Measurements from ENCODE around the gene TMED8. TPM values are rescaled to one million over a fixed set of nuclear protein-coding genes. Genes with fewer than 3 reads are reported as not detected.
A peak's percentile ranks its signal among the peaks of the same experiment; 100 is the strongest.

TMED8 gene
- total and polyA plus RNA-seq, 8 donors, result 12.7 to 19.8 (median 16.6) TPM

GRCh38 chr14:77353469-77354141 lies 23.3 kb downstream of the TMED8 start:
- TF ChIP-seq CTCF (IDR thresholded peaks at IDR 0.05), result no peak
- Histone ChIP-seq H3K27me3 (no peaks in the 10 kb centered on the region), H3K4me1 (no peaks in the 10 kb centered on the region), H3K4me3 (no peak overlapping the region), H3K9me3 (no peaks in the 10 kb centered on the region), H3K36me3 (peaks cover 0 to 10% of the 10 kb centered on the region in 2 donors), H3K27ac (no peak overlapping the region)
- no peak for ATAC-seq
- DNase-seq, result no peak
- intact Hi-C loops (cut with DNase I), result no loop called here

- Histone ChIP-seq H3K27ac (peak overlapping the region; percentile 16 to 53), H3K36me3 (peaks cover 0 to 28% of the 10 kb centered on the region in 2 donors), H3K9me3 (no peaks in the 10 kb centered on the region), H3K4me3 (no peak overlapping the region), H3K27me3 (no peaks in the 10 kb centered on the region), H3K4me1 (peaks cover 0 to 8% of the 10 kb centered on the region in 2 donors)
- peak; percentile 41 for ATAC-seq
- intact Hi-C loops (cut with DNase I), result no loop called here
- peak in 2 of 4 donors; percentile 4 to 5 for DNase-seq
- TF ChIP-seq CTCF (IDR thresholded peaks at IDR 0.05), result no peak
These were observed 29.1 kb downstream of the TMED8 start for GRCh38 chr14:77347751-77348150.

GRCh38 chr14:77346495-77346894 lies 30.4 kb downstream of the TMED8 start:
- no peak overlapping the region for H3K4me3 ChIP-seq
- H3K27me3 ChIP-seq, result no peaks in the 10 kb centered on the region
- H3K27ac ChIP-seq, result no peak overlapping the region
- no peak for TF ChIP-seq CTCF (IDR thresholded peaks at IDR 0.05)
- intact Hi-C loops (cut with DNase I), result no loop called here
- DNase-seq (no peak), ATAC-seq (no peak)
- H3K4me1 ChIP-seq, result peaks cover 0 to 8% of the 10 kb centered on the region in 2 donors
- H3K36me3 ChIP-seq, result peaks cover 0 to 40% of the 10 kb centered on the region in 2 donors
- no peaks in the 10 kb centered on the region for H3K9me3 ChIP-seq

GRCh38 chr14:77344377-77344996 lies 32.4 kb downstream of the TMED8 start:
- intact Hi-C loops (cut with DNase I), result no loop called here
- Histone ChIP-seq H3K9me3 (no peaks in the 10 kb centered on the region), H3K36me3 (peaks cover 0 to 50% of the 10 kb centered on the region in 2 donors), H3K27ac (no peak overlapping the region), H3K27me3 (no peaks in the 10 kb centered on the region), H3K4me3 (no peak overlapping the region), H3K4me1 (peaks cover 0 to 8% of the 10 kb centered on the region in 2 donors)
- DNase-seq (no peak), ATAC-seq (no peak)
- TF ChIP-seq CTCF (IDR thresholded peaks at IDR 0.05), result no peak

- Histone ChIP-seq H3K27ac (no peak overlapping the region), H3K27me3 (no peaks in the 10 kb centered on the region), H3K4me3 (no peak overlapping the region), H3K36me3 (peaks cover 0 to 53% of the 10 kb centered on the region in 2 donors), H3K4me1 (peaks cover 0 to 8% of the 10 kb centered on the region in 2 donors), H3K9me3 (no peaks in the 10 kb centered on the region)
- no peak for TF ChIP-seq CTCF (IDR thresholded peaks at IDR 0.05)
- intact Hi-C loops (cut with DNase I), result no loop called here
- DNase-seq, result no peak
- ATAC-seq, result no peak
These were observed 33.2 kb downstream of the TMED8 start for GRCh38 chr14:77343662-77344061.

Measured in left lung (tissue), 10 donors.